HepG2 (cell line): ENCODE measurements around the gene AFF1. TPM values are rescaled to one million over a fixed set of nuclear protein-coding genes. Genes with fewer than 3 reads are reported as not detected.

Source experiments
- ATAC-seq: fragments of 200-7000 bp; cut with Tn5 transposase; 3 replicates; pipeline ENCODE4 v1.9.1; 2020; ENCODE audit warnings: mild to moderate bottlenecking, moderate library complexity
- BruUV-seq: library from RNA; stranded (reverse); fragments of 400-500 nt; replicated peaks from 2 replicates; lab custom pipeline; 2021; lab: Mats Ljungman, UMichigan
- CTCF ChIA-PET: fragments of 300-600 bp; formaldehyde crosslinking; extraction: SDS; loops from one replicate; lab custom pipeline; 2021; ENCODE audit warnings: low total read pairs, inconsistent platforms, low intra/inter-chr PET ratio; lab: Yijun Ruan, JAX
- POLR2A ChIA-PET: fragments of 350-600 bp; sonication (Branson Sonifier 250); formaldehyde crosslinking; loops from one replicate; lab custom pipeline; 2020; ENCODE audit warnings: antibody characterized with exemption, inconsistent platforms; lab: Yijun Ruan, JAX
- DNase-seq: peaks from one replicate; pipeline ENCODE4 v3.0.0-alpha.2; 2015; ENCODE audit warnings: low spot score
- FAIRE-seq: peaks from 3 replicates; lab custom pipeline; 2011; peaks lifted over from hg19 to GRCh38; lab: Jason Lieb, UNC
- H2AFZ ChIP-seq: one replicate; pipeline ENCODE4 v1.6.1; 2011; ENCODE audit warnings: low read length, inconsistent platforms
- H3K27ac ChIP-seq: fragments of 300-600 bp; 3 replicates; pipeline ENCODE4 v1.8.0; 2011; ENCODE audit warnings: mixed run types, mild to moderate bottlenecking, mixed read lengths, low read length, inconsistent platforms; ENCODE audit not compliant: insufficient read depth; ENCODE audit errors: extremely low read length
- H3K27me3 ChIP-seq, 2 experiments: fragments of 200-600 bp in 1 of 2; 2 replicates in 1 of 2; 3 replicates in 1 of 2; pipeline versions ENCODE4 v1.6.0 to v1.8.0; 2011; ENCODE audit warnings: low read length in 2 of 2, mild to moderate bottlenecking in 2 of 2, moderate library complexity in 2 of 2, inconsistent platforms in 1 of 2; ENCODE audit not compliant: insufficient read depth in 2 of 2, control insufficient read depth in 1 of 2
- H3K36me3 ChIP-seq, 2 experiments: fragments of 200-600 bp in 1 of 2; replicated peaks in 1 of 2; 2 replicates in 1 of 2; 3 replicates in 1 of 2; pipeline versions ENCODE4 v1.5.1 to v1.8.0; 2011; ENCODE audit warnings: low read length in 2 of 2, inconsistent platforms in 1 of 2; ENCODE audit not compliant: insufficient read depth in 2 of 2, control insufficient read depth in 1 of 2
- H3K4me1 ChIP-seq: 2 replicates; pipeline ENCODE4 v1.5.1; 2012; ENCODE audit warnings: low read length, inconsistent platforms; ENCODE audit not compliant: insufficient read depth
- H3K4me2 ChIP-seq: 2 replicates; pipeline ENCODE4 v1.6.0; 2011; ENCODE audit warnings: low read depth, low read length, inconsistent platforms
- H3K4me3 ChIP-seq, 3 experiments: fragments of 200-600 bp in 1 of 3; sonication (generic), shearing (Covaris generic) in 1 of 3; replicated peaks in 1 of 3; 2 replicates each; pipeline ENCODE4 v1.5.1; 2011 to 2016; ENCODE audit warnings: low read length in 3 of 3, inconsistent platforms in 2 of 3, low read depth in 2 of 3, mild to moderate bottlenecking in 2 of 3, control low read depth in 1 of 3, mixed read lengths in 1 of 3; ENCODE audit not compliant: insufficient read depth in 1 of 3
- H3K79me2 ChIP-seq: one replicate; pipeline ENCODE4 v1.6.1; 2011; ENCODE audit warnings: low read length, inconsistent platforms; ENCODE audit not compliant: insufficient read depth
- H3K9ac ChIP-seq: 2 replicates; pipeline ENCODE4 v1.6.0; 2011; ENCODE audit warnings: mild to moderate bottlenecking, low read depth, low read length, inconsistent platforms; ENCODE audit not compliant: insufficient read depth
- H3K9me3 ChIP-seq: 2 replicates; pipeline ENCODE4 v1.5.1; 2012; ENCODE audit warnings: mild to moderate bottlenecking, low read length
- H4K20me1 ChIP-seq: 2 replicates; pipeline ENCODE4 v1.6.0; 2011; ENCODE audit warnings: inconsistent platforms, mild to moderate bottlenecking, low read length, moderate library complexity; ENCODE audit not compliant: insufficient read depth
- ATAD3A ChIP-seq: sonication (generic); formaldehyde crosslinking; IDR thresholded peaks from 2 replicates; pipeline ENCODE4 v1.4.0; 2020; ENCODE audit warnings: missing genetic modification reagents
- HES4 ChIP-seq: sonication (generic); formaldehyde crosslinking; IDR thresholded peaks from 2 replicates; pipeline ENCODE4 v1.9.0; 2021; ENCODE audit warnings: mild to moderate bottlenecking, missing genetic modification reagents, borderline replicate concordance
- HNRNPH1 ChIP-seq: fragments of 200-400 bp; formaldehyde crosslinking; optimal IDR thresholded peaks from 2 replicates; pipeline ENCODE3; 2017; ENCODE audit warnings: mild to moderate bottlenecking, low read depth, low read length
- JUNB ChIP-seq: sonication (generic); formaldehyde crosslinking; IDR thresholded peaks from 2 replicates; pipeline ENCODE4 v1.8.0; 2022; ENCODE audit warnings: missing genetic modification reagents, mild to moderate bottlenecking, borderline replicate concordance
- NR1H2 ChIP-seq: sonication (generic); formaldehyde crosslinking; IDR thresholded peaks from 2 replicates; pipeline ENCODE4 v1.8.1; 2022; ENCODE audit warnings: low read depth, missing genetic modification reagents, borderline replicate concordance
- RARG ChIP-seq: sonication (generic); formaldehyde crosslinking; IDR thresholded peaks from 2 replicates; pipeline ENCODE4 v1.4.0; 2020; ENCODE audit warnings: low read depth, mild to moderate bottlenecking, missing genetic modification reagents
- RFXAP ChIP-seq: sonication (generic); formaldehyde crosslinking; IDR thresholded peaks from 2 replicates; pipeline ENCODE4 v1.4.0; 2020; ENCODE audit warnings: missing genetic modification reagents, borderline replicate concordance
- RORA ChIP-seq: sonication (generic); formaldehyde crosslinking; IDR thresholded peaks from 2 replicates; pipeline ENCODE4 v1.5.0; 2020; ENCODE audit warnings: mild to moderate bottlenecking, missing genetic modification reagents, moderate library complexity
- SMARCC2 ChIP-seq: fragments of 450-650 bp; IDR thresholded peaks from 2 replicates; pipeline ENCODE4 v1.6.1; 2017; ENCODE audit warnings: antibody characterized with exemption, mild to moderate bottlenecking
- SRF ChIP-seq: IDR thresholded peaks from 2 replicates; pipeline ENCODE4 v1.6.1; 2011; ENCODE audit warnings: mild to moderate bottlenecking, low read depth, low read length, moderate library complexity
- SSRP1 ChIP-seq: IDR thresholded peaks from 2 replicates; pipeline ENCODE4 v1.6.1; 2016; ENCODE audit warnings: control low read depth
- TAF15 ChIP-seq: fragments of 200-400 bp; formaldehyde crosslinking; IDR thresholded peaks from one replicate; pipeline ENCODE4 v1.6.1; 2018; ENCODE audit warnings: mild to moderate bottlenecking, low read depth, low read length; ENCODE audit not compliant: poor library complexity, severe bottlenecking
- YEATS4 ChIP-seq: sonication (generic); formaldehyde crosslinking; IDR thresholded peaks from 2 replicates; pipeline ENCODE4 v1.4.0; 2020; ENCODE audit warnings: missing genetic modification reagents, borderline replicate concordance
- ZBTB21 ChIP-seq: sonication (generic); formaldehyde crosslinking; IDR thresholded peaks from 2 replicates; pipeline ENCODE4 v1.4.0; 2020; ENCODE audit warnings: missing genetic modification reagents
- ZBTB7A ChIP-seq: sonication (generic); formaldehyde crosslinking; IDR thresholded peaks from 2 replicates; pipeline ENCODE4 v1.8.0; 2022; ENCODE audit warnings: mild to moderate bottlenecking, missing genetic modification reagents
- ZNF3 ChIP-seq: IDR thresholded peaks from 2 replicates; pipeline ENCODE4 v1.7.0; 2017; ENCODE audit warnings: inconsistent platforms
- ZNF549 ChIP-seq: sonication (generic); formaldehyde crosslinking; IDR thresholded peaks from 2 replicates; pipeline ENCODE4 v1.5.0; 2020; ENCODE audit warnings: missing genetic modification reagents
- ZNF598 ChIP-seq: sonication (generic); formaldehyde crosslinking; IDR thresholded peaks from 2 replicates; pipeline ENCODE4 v1.5.1; 2020; ENCODE audit warnings: mild to moderate bottlenecking, missing genetic modification reagents, borderline replicate concordance
- ZNF724P ChIP-seq: sonication (generic); formaldehyde crosslinking; IDR thresholded peaks from 2 replicates; pipeline ENCODE4 v1.8.0; 2022; ENCODE audit warnings: missing genetic modification reagents, borderline replicate concordance
- ZNF749 ChIP-seq: sonication (generic); formaldehyde crosslinking; IDR thresholded peaks from 2 replicates; pipeline ENCODE4 v1.8.0; 2022; ENCODE audit warnings: mild to moderate bottlenecking, missing genetic modification reagents, moderate library complexity, borderline replicate concordance
- ZNF781 ChIP-seq: sonication (generic); formaldehyde crosslinking; IDR thresholded peaks from 2 replicates; pipeline ENCODE4 v1.5.1; 2020; ENCODE audit warnings: borderline replicate concordance, mild to moderate bottlenecking, missing genetic modification reagents; ENCODE audit errors: not compliant biosample characterization
- WGBS: methylation state at CpG from one replicate; pipeline ENCODE4 v1.1.6; 2017; ENCODE audit warnings: low lambda C conversion rate; 5-methylcytosine and 5-hydroxymethylcytosine counted together
- in situ Hi-C: cut with HindIII; loops from 2 replicates; pipeline ENCODE4 v1.10.0; 2017; ENCODE audit warnings: low pct_unique_long_range_greater_than_20kb; ENCODE audit not compliant: extremely low pct_ligation_motif_present
- intact Hi-C: fragments of 100-400 bp; cut with micrococcal nuclease; formaldehyde crosslinking; loops from one replicate; pipeline ENCODE4 v1.10.0; 2022; ENCODE audit not compliant: unreplicated experiment
- polyA plus RNA-seq, 8 experiments: library from polyadenylated mRNA; depleted of rRNA in 3 of 8; stranded (reverse) in 7 of 8; unstranded in 1 of 8; fragments of >200 nt; fragmentation: Illumina TruSeq in 4 of 8; extraction: Trizol in 4 of 8; gene quantifications; 2 replicates each; pipeline versions ENCODE4 v1.2.1 to v1.2.3, GENCODE V29; 2011 to 2016; ENCODE audit warnings: low read depth in 4 of 8, missing spikeins in 1 of 8, mixed read lengths in 1 of 8; ENCODE audit not compliant: insufficient read depth in 1 of 8
- total RNA-seq, 5 experiments: library from RNA; depleted of rRNA; stranded (reverse); fragments of >200 nt; fragmentation: Illumina TruSeq; extraction: Trizol; gene quantifications; 2 replicates each; pipeline ENCODE4 v1.2.3, GENCODE V29; 2016; ENCODE audit warnings: low read depth in 1 of 5
- TF ChIP-seq, protein P1 (sequence below): IDR thresholded peaks from 2 replicates; pipeline ENCODE4 v1.6.1; 2016
- TF ChIP-seq, protein P2 (sequence below): sonication (generic); formaldehyde crosslinking; IDR thresholded peaks from 2 replicates; pipeline ENCODE4 v1.4.0; 2020; ENCODE audit warnings: missing genetic modification reagents, mild to moderate bottlenecking, borderline replicate concordance

The AFF1 gene
- total and polyA plus RNA-seq, 2 of the 13 experiments (the other 11 are each of a cell fraction or from before 2014, with no cell fraction given) = 15.5 to 15.9 TPM

DNA sequence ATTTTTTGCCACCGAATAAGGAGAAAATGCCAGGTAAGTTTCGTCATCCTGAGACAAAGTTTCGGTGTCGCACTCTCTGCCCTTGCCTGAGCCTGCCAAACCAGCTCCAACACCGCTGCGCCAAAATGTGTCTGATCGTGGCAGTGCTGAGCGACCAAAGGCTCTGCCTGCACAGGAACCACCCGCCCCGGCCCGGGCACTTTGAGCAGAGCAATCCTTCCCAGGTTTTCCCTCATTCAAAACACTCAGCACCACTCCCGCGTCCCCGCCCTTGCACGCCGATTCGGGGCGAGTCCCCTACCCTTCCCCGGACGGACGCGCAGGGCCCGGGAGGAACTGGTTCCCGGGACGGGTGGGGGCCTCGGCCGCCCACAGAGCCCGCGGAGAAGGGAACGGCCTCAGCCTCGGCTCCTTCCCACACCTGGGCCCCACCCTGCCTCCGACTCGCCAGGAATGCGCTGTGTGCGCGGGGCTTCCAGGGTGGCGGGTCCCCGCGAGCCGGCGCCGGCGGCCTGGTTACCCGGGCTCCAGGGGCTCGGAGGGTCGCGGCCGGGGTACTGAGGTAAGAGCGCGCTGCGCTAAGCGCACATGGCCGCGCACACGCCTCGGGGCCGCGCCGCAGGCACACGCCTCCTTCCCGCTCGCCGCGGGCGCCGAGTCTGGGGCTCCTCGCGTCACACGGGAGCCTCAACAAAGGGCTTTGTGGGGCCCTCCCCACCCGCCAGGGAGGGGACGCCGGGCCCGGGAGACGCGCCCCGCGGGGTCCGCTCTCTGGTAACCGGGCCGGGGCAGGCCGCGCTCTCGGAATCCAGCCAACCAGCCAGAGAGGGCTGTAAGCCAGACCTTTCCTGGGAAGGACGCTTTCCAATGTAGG lies 42.8 kb upstream of the AFF1 start, which contains the start of gene C4orf36:
TSS of gene C4orf36 (minus strand) at position 661 of the 874 bp plus-strand sequence. CDS start 902 bp downstream, outside the sequence.
- Histone ChIP-seq H3K4me1 (peaks cover 12% of the 10 kb centered on the region; the same call in 1 of the 2 replicates), H3K79me2 (no peaks in the 10 kb centered on the region), H2AFZ (peak within 1 kb of the TSS; percentile 45), H3K4me3 (peak within 1 kb of the TSS; percentile 61 to 78 (median 64)), H4K20me1 (no peaks in the 10 kb centered on the region), H3K9ac (peak within 1 kb of the TSS; percentile 64), H3K27me3 (no peaks in the 10 kb centered on the region), H3K9me3 (no peaks in the 10 kb centered on the region), H3K36me3 (no peaks in the 10 kb centered on the region), H3K4me2 (peak within 1 kb of the TSS; percentile 83), H3K27ac (no peak within 1 kb of the TSS)
- POLR2A ChIA-PET = no interaction called here
- DNase-seq (no peak), ATAC-seq (peak; percentile 92), FAIRE-seq (peak; percentile 32)
- CTCF ChIA-PET = no interaction called here
- no TSS peak for BruUV-seq
- 10% methylated on average over 10 of the region's 84 CpGs for WGBS
- intact Hi-C loops = no loop called here
- in situ Hi-C loops = loop anchor here (5.0 to 10.0 kb wide), 2 partner anchors 100 to 343 kb away; no protein-coding TSS in a partner anchor
- TF ChIP-seq ZNF598 = 0 out of 2 replicates have a peak, but pooled peaks have one; percentile 57
- no peak for TF ChIP-seq YEATS4 (CRISPR knock-in tag)
- peak; percentile 32; the same call in 1 of the 2 replicates for TF ChIP-seq ZNF724P (CRISPR knock-in tag)
- TF ChIP-seq ZNF749 (CRISPR knock-in tag) = peak; percentile 53; the same call in 1 of the 2 replicates
- TF ChIP-seq NR1H2 = no peak
- TF ChIP-seq SSRP1 (CRISPR knock-in tag) = no peak
- no peak for TF ChIP-seq ZNF781 (CRISPR knock-in tag)
- no peak for TF ChIP-seq TAF15
- TF ChIP-seq RFXAP (CRISPR knock-in tag) = no peak
- peak; percentile 52; the same call in 1 of the 2 replicates for TF ChIP-seq HES4
- TF ChIP-seq, protein P1, sequence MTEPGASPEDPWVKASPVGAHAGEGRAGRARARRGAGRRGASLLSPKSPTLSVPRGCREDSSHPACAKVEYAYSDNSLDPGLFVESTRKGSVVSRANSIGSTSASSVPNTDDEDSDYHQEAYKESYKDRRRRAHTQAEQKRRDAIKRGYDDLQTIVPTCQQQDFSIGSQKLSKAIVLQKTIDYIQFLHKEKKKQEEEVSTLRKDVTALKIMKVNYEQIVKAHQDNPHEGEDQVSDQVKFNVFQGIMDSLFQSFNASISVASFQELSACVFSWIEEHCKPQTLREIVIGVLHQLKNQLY = no peak
- no peak for TF ChIP-seq RORA (CRISPR knock-in tag)
- TF ChIP-seq, protein P2, sequence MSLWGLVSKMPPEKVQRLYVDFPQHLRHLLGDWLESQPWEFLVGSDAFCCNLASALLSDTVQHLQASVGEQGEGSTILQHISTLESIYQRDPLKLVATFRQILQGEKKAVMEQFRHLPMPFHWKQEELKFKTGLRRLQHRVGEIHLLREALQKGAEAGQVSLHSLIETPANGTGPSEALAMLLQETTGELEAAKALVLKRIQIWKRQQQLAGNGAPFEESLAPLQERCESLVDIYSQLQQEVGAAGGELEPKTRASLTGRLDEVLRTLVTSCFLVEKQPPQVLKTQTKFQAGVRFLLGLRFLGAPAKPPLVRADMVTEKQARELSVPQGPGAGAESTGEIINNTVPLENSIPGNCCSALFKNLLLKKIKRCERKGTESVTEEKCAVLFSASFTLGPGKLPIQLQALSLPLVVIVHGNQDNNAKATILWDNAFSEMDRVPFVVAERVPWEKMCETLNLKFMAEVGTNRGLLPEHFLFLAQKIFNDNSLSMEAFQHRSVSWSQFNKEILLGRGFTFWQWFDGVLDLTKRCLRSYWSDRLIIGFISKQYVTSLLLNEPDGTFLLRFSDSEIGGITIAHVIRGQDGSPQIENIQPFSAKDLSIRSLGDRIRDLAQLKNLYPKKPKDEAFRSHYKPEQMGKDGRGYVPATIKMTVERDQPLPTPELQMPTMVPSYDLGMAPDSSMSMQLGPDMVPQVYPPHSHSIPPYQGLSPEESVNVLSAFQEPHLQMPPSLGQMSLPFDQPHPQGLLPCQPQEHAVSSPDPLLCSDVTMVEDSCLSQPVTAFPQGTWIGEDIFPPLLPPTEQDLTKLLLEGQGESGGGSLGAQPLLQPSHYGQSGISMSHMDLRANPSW (CRISPR knock-in tag) = no peak
- TF ChIP-seq ZBTB7A = no peak
- no peak for TF ChIP-seq ATAD3A (CRISPR knock-in tag)
- TF ChIP-seq JUNB (CRISPR knock-in tag) = no peak
- no peak for TF ChIP-seq SMARCC2
- TF ChIP-seq ZNF549 (CRISPR knock-in tag) = no peak
- no peak for TF ChIP-seq RARG (CRISPR knock-in tag)
- no peak for TF ChIP-seq ZBTB21 (CRISPR knock-in tag)
- TF ChIP-seq SRF = no peak
- TF ChIP-seq ZNF3 (CRISPR knock-in tag) = no peak
- TF ChIP-seq HNRNPH1 = no peak
